Activated CD4-positive, CD25-positive, alpha-beta regulatory T cell treated with anti-CD3 and anti-CD28 coated beads, Interleukin-2, amount 50 U/mL, for 16 hours (primary cell): ENCODE measurements around the gene SYT1.

Experiments used
- DNase-seq: peaks from one replicate; pipeline ENCODE4 v3.0.0-alpha.2; 2020; ENCODE audit warnings: low read depth, low spot score

Gene SYT1

DNA sequence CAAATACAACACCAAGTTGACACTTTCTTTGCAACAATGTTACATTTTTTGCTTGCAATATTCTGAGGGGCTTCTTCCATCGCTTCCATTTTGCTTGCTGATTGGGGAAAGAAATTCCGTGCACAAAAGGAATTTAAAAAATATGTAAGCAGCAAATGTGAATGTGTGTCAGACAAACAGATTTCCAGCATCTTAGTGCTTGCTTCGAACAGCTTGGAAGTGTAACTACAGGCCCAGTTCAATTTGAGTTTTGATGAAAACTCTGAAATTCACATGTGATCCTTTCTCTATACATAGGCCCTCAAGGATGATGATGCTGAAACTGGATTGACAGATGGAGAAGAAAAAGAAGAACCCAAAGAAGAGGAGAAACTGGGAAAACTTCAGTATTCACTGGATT lies 427.1 kb downstream of the SYT1 start:
- no peak for DNase-seq

DNA sequence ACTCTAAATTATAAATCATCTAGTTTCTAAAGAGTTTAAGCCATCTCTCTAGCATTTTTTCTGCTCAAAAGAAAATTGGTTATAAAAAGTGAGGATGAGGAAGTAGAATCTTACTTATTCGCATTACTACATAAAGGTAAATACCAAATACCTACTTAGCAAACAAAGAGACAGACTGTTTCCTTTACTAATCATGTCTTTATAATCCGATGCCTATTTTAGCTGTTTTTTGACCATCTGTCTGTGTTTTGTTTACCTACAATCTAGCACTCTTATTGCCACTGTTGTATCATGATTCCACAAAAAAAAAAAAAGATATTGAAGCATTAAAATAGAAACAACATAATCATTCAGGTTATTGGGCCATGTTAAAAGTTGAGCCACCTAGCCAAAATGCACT lies 430.0 kb downstream of the SYT1 start:
- DNase-seq, result no peak

DNA sequence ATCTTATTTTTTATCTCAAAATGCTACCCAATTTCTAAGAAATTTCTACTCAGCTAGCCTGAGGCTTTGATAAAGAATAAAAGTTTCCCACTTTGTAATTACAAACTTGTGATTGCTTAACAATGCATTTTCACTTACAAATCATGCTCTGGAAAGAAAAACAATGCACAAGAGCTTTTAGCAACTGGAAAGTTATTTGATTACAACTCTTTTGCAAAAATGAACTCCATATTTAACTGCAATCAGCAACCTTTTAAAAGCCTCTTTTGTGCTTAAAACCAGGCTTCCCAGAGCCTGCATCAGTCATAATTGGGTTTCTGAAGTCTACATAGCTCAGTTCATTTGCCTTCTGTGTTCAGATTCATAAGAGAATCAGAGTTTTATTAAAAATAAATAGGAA lies 431.0 kb downstream of the SYT1 start:
- no peak for DNase-seq

DNA sequence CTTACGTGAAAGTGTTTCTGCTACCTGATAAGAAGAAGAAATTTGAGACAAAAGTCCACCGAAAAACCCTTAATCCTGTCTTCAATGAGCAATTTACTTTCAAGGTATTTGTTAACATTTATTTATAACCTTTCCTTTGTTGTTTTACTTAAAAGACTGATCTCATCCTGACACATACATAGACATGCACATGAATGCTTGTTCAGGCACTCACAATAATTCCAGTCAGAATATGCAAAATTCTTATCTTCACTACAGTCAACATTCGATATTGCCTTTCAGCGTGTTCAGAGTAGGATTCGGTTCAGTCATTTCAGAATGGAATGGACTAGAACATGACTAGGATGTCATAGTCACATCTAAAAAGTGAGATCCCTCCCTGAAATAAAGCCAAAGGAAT lies 431.6 kb downstream of the SYT1 start:
- no peak for DNase-seq

DNA sequence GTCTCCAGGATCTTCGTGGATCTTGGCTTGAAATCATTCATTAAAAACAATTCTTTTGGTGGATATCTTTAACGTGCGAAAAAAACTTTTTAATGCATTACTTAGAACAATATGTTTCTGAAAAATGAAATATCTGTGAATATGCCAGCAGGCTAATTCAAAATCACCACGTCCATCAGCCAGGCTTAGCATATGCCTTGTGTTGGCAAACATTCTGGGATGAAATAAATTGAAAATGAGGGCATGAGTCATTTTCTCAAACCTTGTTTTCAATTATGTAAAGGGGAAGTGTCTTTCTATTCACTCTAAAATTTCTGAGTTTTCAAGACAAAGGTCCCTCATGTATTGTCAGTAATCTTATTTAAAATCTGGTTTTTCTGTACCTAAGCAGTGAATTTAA lies 432.3 kb downstream of the SYT1 start:
- DNase-seq, result no peak

DNA sequence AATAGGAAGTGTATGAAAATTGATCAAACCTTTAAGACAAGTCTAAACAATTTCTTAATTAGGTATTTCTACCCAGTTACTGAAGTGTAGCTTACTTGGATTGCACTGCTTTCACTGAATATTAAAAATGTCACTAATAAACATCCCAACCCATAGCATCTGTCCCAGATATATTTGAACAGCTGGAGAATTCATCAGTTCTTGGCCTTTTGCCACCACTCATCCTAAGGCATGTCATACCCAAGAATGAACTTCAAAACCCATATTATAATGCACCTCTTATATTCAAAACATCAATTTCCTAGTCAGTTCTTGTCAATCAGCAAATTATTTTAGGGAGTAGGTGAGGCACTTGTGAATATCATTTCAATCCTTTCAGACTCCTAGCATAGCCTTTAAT lies 433.9 kb downstream of the SYT1 start:
- no peak for DNase-seq

DNA sequence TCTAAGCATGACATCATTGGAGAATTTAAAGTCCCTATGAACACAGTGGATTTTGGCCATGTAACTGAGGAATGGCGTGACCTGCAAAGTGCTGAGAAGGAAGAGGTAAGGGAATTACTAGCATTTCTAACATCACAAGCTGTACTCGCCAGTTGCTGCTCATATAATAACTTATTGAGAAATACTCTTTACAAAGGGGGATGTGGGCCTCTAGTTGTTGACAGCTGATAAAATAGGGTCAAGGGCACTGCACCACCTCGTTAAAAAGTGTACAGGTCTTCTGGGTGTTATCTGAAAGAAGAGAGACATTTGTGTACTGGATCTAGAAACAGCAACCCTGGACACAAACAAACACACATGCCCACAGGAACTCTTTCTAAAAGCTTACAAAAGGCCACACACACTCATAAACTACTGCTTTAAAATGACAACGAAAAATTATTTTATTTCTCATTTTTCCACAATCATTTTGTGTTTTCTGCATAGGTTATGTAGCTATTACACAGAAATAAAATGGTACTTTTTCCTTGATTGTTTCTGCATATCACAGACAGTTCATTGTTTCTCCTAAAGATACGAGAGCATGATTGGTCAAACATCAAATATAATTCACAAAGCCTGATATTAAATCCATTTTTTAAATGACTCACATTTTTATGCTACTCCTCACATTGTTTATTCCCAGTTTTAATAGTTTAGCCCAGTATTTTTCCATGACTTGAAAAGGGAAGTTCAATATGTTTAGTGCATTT lies 435.0 kb downstream of the SYT1 start:
- DNase-seq, result no peak

DNA sequence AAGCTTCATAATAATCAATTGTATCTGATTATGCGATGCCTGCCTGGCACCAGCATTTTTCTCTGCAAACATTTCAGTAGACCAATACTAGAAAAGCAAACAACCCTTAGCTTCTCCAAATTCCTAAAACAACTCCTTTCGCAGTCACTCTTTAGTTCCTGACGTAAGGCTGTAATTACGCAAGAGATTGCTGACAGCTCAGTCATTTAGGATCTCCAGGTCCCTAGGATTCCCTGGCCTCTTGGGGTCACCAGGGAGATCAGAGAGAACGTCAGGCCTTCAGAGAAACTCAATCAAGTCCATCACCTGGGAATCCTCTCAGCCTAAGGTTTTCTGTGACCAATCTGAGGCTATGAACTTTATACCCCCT lies 435.6 kb downstream of the SYT1 start:
- DNase-seq, result no peak

DNA sequence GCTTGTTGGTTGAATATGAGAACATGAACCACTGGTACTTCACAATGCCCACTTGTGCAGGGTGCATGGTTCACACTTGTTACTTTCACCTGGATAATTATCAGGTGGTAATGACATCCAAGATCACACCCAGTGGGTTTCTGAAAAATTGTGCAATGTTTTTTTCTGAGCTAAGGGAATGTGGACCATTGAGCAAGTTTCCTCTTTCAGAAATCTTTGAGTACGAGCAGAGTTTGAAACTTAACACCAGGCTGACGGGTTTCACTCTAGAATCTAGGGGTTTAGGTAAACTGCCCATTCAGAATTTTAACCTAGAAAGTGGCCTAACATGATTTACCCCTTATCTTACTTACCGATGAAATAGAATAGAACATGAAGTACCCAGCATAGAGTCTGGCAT lies 436.6 kb downstream of the SYT1 start:
- no peak for DNase-seq

DNA sequence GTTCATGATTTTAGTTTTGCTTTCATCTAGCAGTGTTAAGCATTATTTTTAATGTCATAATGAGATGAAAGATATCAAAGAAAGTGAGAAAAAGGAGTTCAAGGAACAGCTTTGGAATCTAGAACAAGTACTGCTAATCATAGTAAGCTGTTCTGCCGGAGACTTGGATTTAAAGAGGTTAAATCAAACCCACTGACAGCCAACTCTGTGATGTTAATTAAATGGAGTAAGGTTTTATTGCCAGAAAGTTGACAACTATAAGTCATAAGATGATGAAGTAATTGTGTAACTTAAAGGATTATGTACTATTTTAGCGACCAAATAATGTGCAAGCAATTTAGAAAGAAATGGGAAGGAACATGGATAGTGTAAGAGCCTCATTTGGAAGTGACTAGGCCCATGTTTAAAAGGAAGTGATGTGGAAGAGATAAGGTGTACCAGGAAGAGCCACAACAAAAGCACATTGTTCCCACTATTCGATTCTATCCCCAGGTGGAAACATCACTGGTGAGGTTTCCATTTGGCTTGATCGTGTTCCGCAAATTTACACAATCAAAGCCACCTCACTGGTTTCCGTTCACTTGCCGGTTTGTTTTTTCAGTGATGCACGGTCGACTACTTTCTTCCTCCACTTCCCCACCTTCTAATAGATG lies 437.7 kb downstream of the SYT1 start:
- DNase-seq, result no peak

DNA sequence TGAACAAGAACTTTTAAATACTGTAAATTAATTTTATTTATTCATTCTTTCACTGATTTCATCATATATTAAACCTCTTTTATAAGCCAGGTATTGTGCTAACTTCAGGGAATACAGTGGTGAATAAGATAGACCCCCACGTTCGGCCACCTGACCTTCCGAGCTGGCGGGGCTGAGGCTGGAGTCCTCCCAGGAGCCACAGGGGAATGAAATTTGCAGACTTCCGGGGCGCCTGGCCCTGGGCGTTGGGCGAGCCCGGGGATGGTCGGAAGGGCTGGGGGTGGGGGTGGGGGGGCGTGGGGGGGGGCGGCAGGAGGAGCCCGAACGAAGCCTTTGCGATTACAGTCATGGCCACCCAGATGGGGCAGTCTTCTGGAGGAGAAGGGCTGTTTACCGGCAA lies 442.8 kb downstream of the SYT1 start:
- DNase-seq, result no peak

DNA sequence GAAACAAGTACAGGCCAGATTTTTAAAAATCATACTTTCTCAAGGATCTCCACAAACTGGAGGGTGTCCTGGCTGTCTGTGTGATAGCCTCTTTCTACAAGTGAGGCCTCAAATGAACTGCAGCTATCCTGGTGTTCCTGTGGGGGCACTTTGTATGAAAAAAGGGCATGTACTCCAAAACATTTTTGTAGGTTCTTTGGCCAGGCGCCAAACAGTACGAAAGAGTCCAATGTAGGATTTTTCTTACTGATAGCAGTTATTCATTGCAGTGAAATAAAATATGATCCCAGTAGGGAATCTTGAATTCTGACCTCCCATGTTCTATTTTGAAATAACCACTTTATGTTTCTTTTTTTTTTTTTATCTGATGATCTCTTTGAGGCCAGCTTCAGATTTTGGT lies 444.5 kb downstream of the SYT1 start:
- no peak for DNase-seq

DNA sequence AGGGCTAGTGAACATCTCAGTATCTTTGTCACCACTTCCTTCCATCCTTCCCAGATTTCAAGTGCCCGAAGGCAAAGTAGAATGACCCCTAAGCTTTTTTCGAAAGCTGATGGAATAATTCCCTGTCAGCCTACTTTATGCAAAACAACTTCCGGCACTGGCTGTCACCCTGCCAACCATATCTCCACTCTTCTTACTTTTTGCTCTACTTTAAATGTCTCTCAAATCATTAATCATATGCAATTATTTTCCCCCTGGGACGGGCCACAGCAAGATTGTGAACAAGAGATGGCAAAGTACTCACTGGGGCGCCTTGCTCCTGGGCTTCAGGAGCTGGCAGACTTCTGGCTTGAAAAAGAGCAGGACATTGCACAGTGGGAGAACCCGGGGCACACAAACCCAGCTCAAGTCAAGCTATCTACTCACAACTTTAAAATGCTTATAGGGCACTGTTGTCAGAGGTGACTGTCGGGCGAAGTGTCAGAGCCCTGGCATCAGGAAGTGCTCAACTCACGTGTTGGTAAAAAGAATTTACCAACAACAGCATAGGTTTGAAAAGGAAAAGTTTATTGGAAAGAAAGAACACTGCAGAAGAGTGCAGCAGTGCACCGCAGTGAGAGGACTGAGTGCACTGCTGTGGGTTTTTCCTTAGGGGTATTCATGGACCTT lies 452.7 kb downstream of the SYT1 start:
- no peak for DNase-seq

DNA sequence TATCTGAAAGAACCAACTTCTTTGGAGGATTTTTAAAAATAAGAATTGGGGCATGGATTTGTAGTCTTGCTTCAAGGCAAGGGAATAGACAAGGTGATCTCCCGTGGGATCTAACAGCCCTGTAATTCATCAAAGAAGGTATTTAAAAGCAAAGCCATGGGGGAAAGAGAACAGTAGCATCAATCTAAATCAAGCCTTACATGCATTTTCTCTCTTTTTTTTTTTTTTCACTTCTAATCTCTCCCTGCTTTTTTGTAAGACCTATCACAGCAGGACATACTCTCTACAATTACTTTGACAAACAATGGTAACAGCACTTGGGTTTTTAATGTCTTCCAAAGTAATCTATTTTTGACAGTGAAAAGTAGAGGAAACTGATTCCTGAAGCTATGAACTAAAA lies 458.3 kb downstream of the SYT1 start:
- DNase-seq, result no peak

DNA sequence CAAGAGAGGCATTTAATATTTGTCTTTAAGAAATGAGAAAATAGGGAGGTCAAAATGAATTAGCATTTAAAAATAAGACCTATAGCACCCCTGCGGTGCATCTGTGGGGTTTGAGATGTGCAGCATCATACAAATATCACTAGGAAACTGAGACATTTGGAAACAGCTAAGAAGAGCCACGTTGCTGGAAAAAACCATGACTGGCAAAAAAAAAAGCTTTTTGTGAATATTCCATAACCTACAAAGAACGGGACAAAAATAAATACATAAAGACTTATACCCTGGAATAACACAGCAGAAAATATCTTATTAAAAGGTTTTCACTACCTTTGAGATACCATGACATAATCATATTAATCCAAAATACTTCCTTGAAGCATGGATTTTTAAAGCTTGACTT lies 460.0 kb downstream of the SYT1 start:
- no peak for DNase-seq

DNA sequence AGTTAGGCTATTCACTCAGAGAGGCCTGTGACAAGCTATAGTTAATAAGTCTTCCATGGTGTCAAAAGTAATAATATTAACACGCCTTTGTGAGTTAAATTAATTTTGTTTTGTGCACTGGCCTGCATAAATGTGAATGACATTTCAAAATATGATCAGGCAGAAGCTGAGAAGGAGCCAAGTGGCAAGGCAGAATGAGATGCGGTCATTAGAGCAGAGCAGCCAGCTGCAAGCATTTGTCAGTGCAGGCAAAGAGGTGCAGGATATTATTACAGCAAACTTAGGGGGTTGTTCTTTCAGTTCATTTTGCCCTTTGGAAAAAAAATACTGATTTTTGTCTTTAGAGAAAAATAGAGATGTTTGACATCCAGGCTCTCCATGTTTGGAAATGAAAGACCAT lies 461.6 kb downstream of the SYT1 start:
- DNase-seq, result no peak

DNA sequence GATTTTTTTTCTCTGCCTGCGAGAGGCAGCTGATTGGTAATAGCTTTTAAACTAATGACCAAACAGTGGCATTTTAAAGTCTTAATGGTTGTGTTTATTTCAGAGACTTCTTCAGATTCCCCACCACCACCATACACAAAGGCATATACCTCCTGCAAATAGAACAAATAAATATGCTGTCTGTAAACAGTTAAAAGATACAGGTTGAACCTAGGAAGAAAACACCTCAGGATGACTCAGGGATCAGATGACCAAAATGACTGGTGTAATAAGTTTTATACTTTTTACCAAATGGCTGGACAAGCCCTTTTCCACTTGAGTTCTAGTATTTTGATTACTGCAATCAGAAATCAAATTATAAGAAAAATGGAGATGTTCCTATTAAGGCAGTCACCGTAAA lies 462.1 kb downstream of the SYT1 start:
- DNase-seq, result no peak

DNA sequence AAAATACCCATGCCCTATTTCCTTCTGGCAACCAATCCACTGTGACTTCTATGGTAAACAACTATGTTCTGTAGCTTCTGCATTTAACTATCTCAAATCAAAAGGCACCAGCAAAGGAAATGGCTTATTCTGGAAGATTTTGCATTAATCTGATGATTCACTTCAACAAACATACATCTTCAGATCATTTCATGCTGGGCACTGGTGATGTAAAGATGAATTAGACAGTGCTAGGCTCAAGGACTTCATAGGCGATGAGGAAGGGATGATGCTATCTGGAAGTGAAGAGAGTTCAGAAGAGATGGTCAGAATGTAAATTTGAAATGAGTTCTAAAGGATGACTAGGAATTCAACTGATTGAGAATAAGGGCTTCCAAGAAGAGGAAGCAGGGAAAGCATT lies 462.9 kb downstream of the SYT1 start:
- no peak for DNase-seq

DNA sequence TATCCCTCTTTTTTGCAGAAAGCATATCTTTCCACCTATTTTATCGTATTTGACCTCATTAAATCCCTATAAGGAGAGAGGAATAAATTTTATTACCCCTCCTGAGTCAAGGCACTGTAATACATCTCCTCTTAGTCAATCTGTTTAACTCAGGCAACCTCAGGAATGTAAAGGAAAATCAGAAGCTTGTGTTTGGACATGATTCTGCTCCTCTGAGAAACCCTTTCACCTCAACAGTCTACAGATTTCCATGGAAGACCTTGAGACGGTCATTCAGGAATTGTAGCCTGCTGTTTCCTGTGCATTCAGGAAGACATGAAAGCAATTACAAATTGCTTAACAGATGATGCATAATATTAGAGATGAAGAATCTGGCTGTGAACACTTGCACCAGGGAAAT lies 465.4 kb downstream of the SYT1 start:
- no peak for DNase-seq

DNA sequence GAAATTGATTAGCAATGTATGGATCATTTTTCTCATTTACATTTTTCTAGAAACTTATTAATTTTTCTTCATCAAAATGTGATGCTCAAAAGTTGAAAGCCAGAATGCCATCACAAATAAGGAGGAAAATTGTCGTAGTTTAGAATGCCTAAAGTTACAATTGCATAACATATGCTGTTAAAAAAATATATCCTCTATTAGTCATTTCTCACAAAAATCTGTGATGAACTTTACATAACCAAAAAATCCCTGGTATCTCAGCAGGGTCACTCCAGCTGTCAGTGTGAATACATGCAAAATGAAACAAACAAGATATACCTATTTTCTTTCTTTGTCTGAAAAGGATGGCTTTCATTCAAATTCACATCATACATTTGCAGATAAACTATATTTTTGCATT lies 467.3 kb downstream of the SYT1 start:
- DNase-seq, result no peak

DNA sequence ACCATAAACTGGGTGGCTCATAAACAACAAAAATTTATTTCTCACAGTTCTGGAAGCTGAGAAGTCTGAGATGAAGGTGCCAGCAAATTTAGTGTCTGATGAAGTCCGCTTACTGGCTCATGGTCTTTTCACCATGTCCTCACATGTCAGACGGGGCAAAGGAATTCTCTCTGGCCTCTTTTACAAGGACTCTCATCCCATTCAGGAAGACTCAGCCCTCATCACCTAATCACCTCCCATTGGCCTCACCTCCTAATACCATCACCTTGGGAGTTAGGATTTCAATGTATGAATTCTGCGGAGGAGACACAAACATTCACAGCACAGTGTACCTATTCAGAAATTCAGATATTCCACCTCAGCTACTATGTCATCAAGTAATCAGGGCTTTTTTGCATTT lies 468.6 kb downstream of the SYT1 start:
- no peak for DNase-seq

DNA sequence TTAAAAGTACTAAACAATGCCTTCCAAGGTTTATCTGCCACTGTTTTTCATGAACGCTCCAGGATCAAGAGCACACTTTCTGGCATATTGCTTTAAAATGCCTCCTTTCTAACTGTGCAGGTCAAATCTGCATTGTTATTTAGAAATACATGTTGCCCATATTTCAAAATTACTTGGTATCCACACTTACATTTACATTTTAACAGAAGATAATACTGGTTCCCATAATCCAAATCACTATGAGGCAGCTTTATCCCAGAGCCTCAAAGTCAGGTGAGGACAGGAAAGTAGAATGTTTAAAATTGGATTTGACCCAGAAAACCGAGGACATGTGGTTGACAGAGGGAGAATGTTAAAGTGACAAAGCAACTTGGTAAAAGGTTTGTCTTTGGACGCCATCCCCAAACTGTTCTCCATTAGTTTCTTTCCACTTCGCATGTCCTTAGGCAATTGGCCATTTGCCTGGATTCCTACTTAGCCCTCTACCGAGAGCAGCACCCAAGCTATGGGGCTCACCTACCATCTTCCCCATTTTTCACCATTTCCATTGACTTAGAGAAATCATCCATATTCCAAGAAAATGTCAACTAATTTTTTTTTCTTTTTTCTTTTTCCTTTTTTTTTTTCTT lies 473.2 kb downstream of the SYT1 start:
- no peak for DNase-seq
